ENCODE measurements around the gene SPATA31D3.

- TF ChIP-seq GATA2 (IDR thresholded peaks at IDR 0.05; ENCODE audit: low read depth, low read length): no peak
- no peak for TF ChIP-seq GATA3 (IDR thresholded peaks at IDR 0.05; ENCODE audit: low read depth, low read length)
Measured at GRCh38 chr9:81984928-81985327, 41.6 kb downstream of the SPATA31D3 start.
